ENCODE data around the gene SLC16A10. TPM values are rescaled to one million over a fixed set of nuclear protein-coding genes. Genes with fewer than 3 reads are reported as not detected.

The SLC16A10 gene
- polyA plus RNA-seq, 4 donors = 0.81 to 24.1 (median 4.3) TPM

DNA sequence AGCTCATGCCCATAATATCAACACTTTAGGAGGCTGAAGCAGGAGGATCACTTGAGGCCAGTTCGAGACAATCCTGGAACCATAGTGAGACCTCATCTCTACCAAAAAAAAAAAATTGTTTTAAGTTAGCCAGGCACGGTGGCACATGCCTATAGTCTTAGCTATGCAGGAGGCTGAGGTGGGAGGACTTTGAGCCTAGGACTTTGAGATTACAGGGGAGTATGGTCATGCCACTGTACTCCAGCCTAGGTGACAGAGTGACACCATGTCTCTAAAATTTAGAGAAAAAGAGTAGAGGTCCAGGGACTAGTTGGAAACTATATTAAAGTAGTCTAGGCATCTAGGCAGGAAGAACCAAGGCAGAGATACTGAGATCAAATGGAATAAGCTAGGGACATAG lies 121.6 kb downstream of the SLC16A10 start:
- Histone ChIP-seq H3K4me1 (ENCODE audit: control insufficient read depth in 3 of 3, insufficient read depth in 2 of 3, low read depth in 1 of 3, low read length in 2 of 3) (peaks cover 0 to 3% (median 0%) of the 10 kb centered on the region in 3 donors), H3K4me3 (ENCODE audit: low read depth in 1 of 3, low read length in 3 of 3) (no peak overlapping the region), H3K36me3 (ENCODE audit: control insufficient read depth in 3 of 3, insufficient read depth in 2 of 3, low read depth in 1 of 3, low read length in 3 of 3) (peaks cover 0 to 12% (median 0%) of the 10 kb centered on the region in 3 donors), H3K27ac (ENCODE audit: low read depth in 1 of 3, low read length in 2 of 3) (no peak overlapping the region), H3K27me3 (ENCODE audit: control insufficient read depth in 3 of 3, insufficient read depth in 3 of 3, low read length in 3 of 3) (no peaks in the 10 kb centered on the region), H3K9me3 (ENCODE audit: control insufficient read depth in 2 of 2, insufficient read depth in 1 of 2, low read depth in 1 of 2, low read length in 1 of 2) (no peaks in the 10 kb centered on the region)
- WGBS, 3 donors = 59 to 76% (median 60%) methylated on average over 2 of the region's 2 CpGs
- peak; percentile 31 to 63 for DNase-seq
- FAIRE-seq = no peak

DNA sequence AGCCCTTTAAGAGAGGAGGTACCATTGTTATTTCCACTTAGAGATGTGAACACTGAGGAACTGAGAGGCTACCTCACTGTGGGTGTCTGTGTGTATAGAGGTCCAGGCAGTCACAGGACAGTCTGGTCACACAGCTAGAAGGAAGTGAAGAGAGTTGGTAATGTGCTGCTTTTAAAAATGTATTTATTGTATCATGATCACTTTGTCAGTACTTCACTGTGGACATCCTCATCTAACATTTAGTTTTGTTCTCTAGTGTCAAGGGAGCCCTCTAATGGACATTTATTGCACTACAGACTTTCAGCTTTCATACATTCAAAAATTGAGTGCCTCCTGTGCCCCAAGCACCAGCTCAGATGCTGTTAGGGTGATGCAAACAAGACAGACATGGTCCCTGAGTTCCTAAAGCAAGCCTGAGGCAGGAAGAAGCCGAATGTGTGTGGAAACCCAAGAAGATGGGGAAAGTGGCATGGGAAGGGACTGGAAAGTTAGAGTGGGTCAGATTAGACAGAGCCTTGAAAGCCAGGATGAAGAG lies 123.0 kb downstream of the SLC16A10 start:
- DNase-seq (peak; percentile 74 to 75), FAIRE-seq (no peak)
- peaks cover 0 to 12% (median 0%) of the 10 kb centered on the region in 3 donors for H3K36me3 ChIP-seq (ENCODE audit: control insufficient read depth in 3 of 3, insufficient read depth in 2 of 3, low read depth in 1 of 3, low read length in 3 of 3)
- H3K27ac ChIP-seq (ENCODE audit: low read depth in 1 of 3, low read length in 2 of 3) = no peak overlapping the region
- WGBS, 3 donors = 38 to 68% (median 49%) methylated on average over 1 of the region's 1 CpG
- H3K4me3 ChIP-seq (ENCODE audit: low read depth in 1 of 3, low read length in 3 of 3) = no peak overlapping the region
- H3K9me3 ChIP-seq (ENCODE audit: control insufficient read depth in 2 of 2, insufficient read depth in 1 of 2, low read depth in 1 of 2, low read length in 1 of 2) = no peaks in the 10 kb centered on the region
- H3K27me3 ChIP-seq (ENCODE audit: control insufficient read depth in 3 of 3, insufficient read depth in 3 of 3, low read length in 3 of 3) = no peaks in the 10 kb centered on the region
- peaks cover 0 to 3% (median 0%) of the 10 kb centered on the region in 3 donors for H3K4me1 ChIP-seq (ENCODE audit: control insufficient read depth in 3 of 3, insufficient read depth in 2 of 3, low read depth in 1 of 3, low read length in 2 of 3)

DNA sequence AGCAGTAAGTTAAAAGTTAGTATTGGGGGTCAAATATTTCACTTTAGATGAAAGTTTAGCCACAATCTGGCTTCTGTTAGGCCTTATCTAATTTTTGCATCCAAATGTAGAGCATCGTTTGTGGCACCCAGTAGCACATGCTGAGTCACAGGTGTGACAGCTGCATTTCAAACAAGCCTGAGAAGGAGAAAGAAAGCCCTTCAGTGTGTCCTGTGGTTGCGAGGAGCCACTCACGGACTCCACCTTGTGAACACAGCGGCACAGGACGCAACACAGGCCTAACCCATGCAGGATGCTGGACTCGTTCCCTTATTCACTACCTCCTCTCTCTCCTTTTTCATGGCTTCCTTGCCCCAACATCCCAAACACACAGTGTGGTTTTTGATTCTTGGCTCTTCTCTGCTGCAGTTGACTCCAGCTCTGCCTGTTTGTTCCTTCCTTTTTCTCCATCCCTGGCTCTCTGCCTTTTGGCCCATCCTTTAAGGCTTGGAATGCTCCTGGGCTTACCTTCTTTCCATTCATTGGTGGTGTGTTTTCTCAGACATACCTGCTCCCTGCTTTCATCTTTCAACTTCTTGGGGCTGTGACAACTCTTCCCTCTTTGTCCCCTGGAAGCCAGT lies 124.2 kb downstream of the SLC16A10 start:
- WGBS, 3 donors = 75 to 89% (median 82%) methylated on average over 6 of the region's 6 CpGs
- DNase-seq (no peak), FAIRE-seq (no peak)
- Histone ChIP-seq H3K4me3 (ENCODE audit: low read depth in 1 of 3, low read length in 3 of 3) (no peak overlapping the region), H3K9me3 (ENCODE audit: control insufficient read depth in 2 of 2, insufficient read depth in 1 of 2, low read depth in 1 of 2, low read length in 1 of 2) (no peaks in the 10 kb centered on the region), H3K27me3 (ENCODE audit: control insufficient read depth in 3 of 3, insufficient read depth in 3 of 3, low read length in 3 of 3) (no peaks in the 10 kb centered on the region), H3K27ac (ENCODE audit: low read depth in 1 of 3, low read length in 2 of 3) (no peak overlapping the region), H3K4me1 (ENCODE audit: control insufficient read depth in 3 of 3, insufficient read depth in 2 of 3, low read depth in 1 of 3, low read length in 2 of 3) (peaks cover 0 to 3% (median 0%) of the 10 kb centered on the region in 3 donors), H3K36me3 (ENCODE audit: control insufficient read depth in 3 of 3, insufficient read depth in 2 of 3, low read depth in 1 of 3, low read length in 3 of 3) (peaks cover 0 to 12% (median 0%) of the 10 kb centered on the region in 3 donors)

DNA sequence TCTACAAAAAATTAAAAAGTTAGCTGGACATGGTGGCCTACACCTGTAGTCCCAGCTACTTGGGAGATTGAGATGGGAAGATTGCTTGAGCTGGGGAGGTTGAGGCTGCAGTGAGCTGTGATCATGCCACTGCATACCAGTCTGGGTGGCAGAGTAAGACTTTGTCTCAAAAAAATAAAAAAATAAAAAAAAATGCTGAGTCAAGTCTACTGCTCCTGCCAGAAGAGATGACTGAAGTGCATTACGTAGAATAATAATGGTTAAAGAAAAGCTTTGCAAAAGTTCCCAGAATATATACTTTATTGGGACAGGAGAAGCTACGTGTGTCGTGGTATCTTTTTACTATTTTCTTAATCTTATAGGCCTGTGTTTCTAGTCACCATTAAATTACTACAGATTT lies 125.3 kb downstream of the SLC16A10 start:
- no peak overlapping the region for H3K27ac ChIP-seq (ENCODE audit: low read depth in 1 of 3, low read length in 2 of 3)
- H3K4me1 ChIP-seq (ENCODE audit: control insufficient read depth in 3 of 3, insufficient read depth in 2 of 3, low read depth in 1 of 3, low read length in 2 of 3) = peaks cover 0 to 3% (median 0%) of the 10 kb centered on the region in 3 donors
- H3K27me3 ChIP-seq (ENCODE audit: control insufficient read depth in 3 of 3, insufficient read depth in 3 of 3, low read length in 3 of 3) = no peaks in the 10 kb centered on the region
- 83 to 92% (median 88%) methylated on average over 3 of the region's 3 CpGs for WGBS, 3 donors
- no peak for DNase-seq
- FAIRE-seq = no peak
- no peak overlapping the region for H3K4me3 ChIP-seq (ENCODE audit: low read depth in 1 of 3, low read length in 3 of 3)
- no peaks in the 10 kb centered on the region for H3K9me3 ChIP-seq (ENCODE audit: control insufficient read depth in 2 of 2, insufficient read depth in 1 of 2, low read depth in 1 of 2, low read length in 1 of 2)
- H3K36me3 ChIP-seq (ENCODE audit: control insufficient read depth in 3 of 3, insufficient read depth in 2 of 3, low read depth in 1 of 3, low read length in 3 of 3) = peaks cover 0 to 16% (median 0%) of the 10 kb centered on the region in 3 donors

DNA sequence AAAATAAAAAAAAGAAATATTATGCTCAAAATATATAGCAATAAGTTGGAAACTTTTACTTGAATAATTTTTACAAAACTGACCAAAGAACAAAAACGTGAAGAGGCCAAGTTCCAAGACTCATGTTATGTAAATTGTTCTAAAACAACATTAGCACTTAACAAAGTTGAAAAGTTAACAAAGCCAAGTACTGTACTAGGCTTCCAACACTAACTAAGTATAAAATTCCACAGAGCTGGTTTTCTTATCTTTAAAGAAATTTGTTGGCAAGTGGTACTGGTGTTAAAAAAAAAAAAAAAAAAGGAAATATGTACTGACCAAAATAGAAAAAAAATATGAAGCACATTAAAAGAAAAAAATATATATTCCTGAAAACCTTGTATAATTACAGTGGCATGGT lies 127.8 kb downstream of the SLC16A10 start:
- Histone ChIP-seq H3K27ac (ENCODE audit: low read depth in 1 of 3, low read length in 2 of 3) (no peak overlapping the region), H3K27me3 (ENCODE audit: control insufficient read depth in 3 of 3, insufficient read depth in 3 of 3, low read length in 3 of 3) (no peaks in the 10 kb centered on the region), H3K4me3 (ENCODE audit: low read depth in 1 of 3, low read length in 3 of 3) (no peak overlapping the region), H3K9me3 (ENCODE audit: control insufficient read depth in 2 of 2, insufficient read depth in 1 of 2, low read depth in 1 of 2, low read length in 1 of 2) (no peaks in the 10 kb centered on the region), H3K4me1 (ENCODE audit: control insufficient read depth in 3 of 3, insufficient read depth in 2 of 3, low read depth in 1 of 3, low read length in 2 of 3) (no peaks in the 10 kb centered on the region), H3K36me3 (ENCODE audit: control insufficient read depth in 3 of 3, insufficient read depth in 2 of 3, low read depth in 1 of 3, low read length in 3 of 3) (peaks cover 0 to 20% (median 2%) of the 10 kb centered on the region in 3 donors)
- DNase-seq (no peak), FAIRE-seq (no peak)
- WGBS, 3 donors = 59 to 79% (median 66%) methylated on average over 1 of the region's 1 CpG

DNA sequence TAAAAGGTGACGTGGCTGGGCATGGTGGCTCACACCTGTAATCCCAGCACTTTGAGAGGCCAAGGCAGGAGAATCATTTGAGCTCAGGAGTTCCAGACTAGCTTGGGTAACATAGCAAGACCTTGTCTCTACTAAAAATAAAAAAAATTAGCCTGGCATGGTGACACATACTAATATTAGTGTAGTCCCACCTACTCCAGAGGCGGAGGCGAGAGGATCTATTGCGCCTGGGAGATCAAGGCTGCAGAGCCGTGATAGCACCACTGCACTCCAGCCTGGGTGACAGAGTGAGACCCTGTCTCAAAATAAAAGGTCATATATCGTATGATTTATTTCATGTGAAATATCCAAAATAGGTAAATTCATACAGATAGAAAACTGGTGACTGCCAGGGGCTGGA lies 132.5 kb downstream of the SLC16A10 start:
- Histone ChIP-seq H3K27ac (ENCODE audit: low read depth in 1 of 3, low read length in 2 of 3) (no peak overlapping the region), H3K4me3 (ENCODE audit: low read depth in 1 of 3, low read length in 3 of 3) (no peak overlapping the region), H3K27me3 (ENCODE audit: control insufficient read depth in 3 of 3, insufficient read depth in 3 of 3, low read length in 3 of 3) (no peaks in the 10 kb centered on the region), H3K36me3 (ENCODE audit: control insufficient read depth in 3 of 3, insufficient read depth in 2 of 3, low read depth in 1 of 3, low read length in 3 of 3) (peaks cover 0 to 18% (median 2%) of the 10 kb centered on the region in 3 donors), H3K9me3 (ENCODE audit: control insufficient read depth in 2 of 2, insufficient read depth in 1 of 2, low read depth in 1 of 2, low read length in 1 of 2) (no peaks in the 10 kb centered on the region), H3K4me1 (ENCODE audit: control insufficient read depth in 3 of 3, insufficient read depth in 2 of 3, low read depth in 1 of 3, low read length in 2 of 3) (no peaks in the 10 kb centered on the region)
- WGBS, 3 donors = 95 to 96% (median 96%) methylated on average over 6 of the region's 6 CpGs
- FAIRE-seq = no peak
- DNase-seq = no peak

DNA sequence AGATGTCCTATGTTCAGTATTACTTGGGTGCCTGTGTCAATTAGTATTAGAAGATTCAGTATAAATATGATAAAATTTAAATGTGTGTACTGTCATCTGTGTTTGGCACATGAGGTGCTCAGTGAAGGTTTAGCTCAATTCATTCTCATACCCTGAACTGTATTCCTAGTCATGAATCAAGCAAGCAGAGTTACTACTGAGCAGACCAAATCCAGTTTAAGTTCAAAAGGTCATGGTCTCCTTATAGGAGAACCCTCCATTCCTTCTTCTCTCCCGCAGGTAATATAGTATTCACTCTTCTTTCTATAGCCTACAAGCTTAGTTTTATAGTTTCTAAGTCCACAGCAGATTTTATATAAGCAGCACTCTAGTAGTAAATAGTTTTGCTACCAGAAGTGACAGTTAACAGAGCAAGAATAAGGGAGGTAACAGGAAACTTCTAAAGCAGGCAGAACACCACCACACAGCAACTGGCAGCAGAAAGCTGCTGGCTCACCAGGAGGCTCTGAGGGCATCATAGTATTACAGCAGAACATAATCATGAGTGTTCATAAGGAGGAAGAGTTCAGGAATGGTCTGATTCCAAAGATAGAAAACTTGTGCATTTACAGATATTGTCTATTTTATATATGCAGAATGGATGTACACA lies 133.2 kb downstream of the SLC16A10 start:
- H3K4me3 ChIP-seq (ENCODE audit: low read depth in 1 of 3, low read length in 3 of 3) = no peak overlapping the region
- no peaks in the 10 kb centered on the region for H3K4me1 ChIP-seq (ENCODE audit: control insufficient read depth in 3 of 3, insufficient read depth in 2 of 3, low read depth in 1 of 3, low read length in 2 of 3)
- no peaks in the 10 kb centered on the region for H3K27me3 ChIP-seq (ENCODE audit: control insufficient read depth in 3 of 3, insufficient read depth in 3 of 3, low read length in 3 of 3)
- DNase-seq (no peak), FAIRE-seq (no peak)
- no peak overlapping the region for H3K27ac ChIP-seq (ENCODE audit: low read depth in 1 of 3, low read length in 2 of 3)
- peaks cover 0 to 18% (median 2%) of the 10 kb centered on the region in 3 donors for H3K36me3 ChIP-seq (ENCODE audit: control insufficient read depth in 3 of 3, insufficient read depth in 2 of 3, low read depth in 1 of 3, low read length in 3 of 3)
- no peaks in the 10 kb centered on the region for H3K9me3 ChIP-seq (ENCODE audit: control insufficient read depth in 2 of 2, insufficient read depth in 1 of 2, low read depth in 1 of 2, low read length in 1 of 2)
- 88 to 97% (median 92%) methylated on average over 1 of the region's 1 CpG for WGBS, 3 donors

DNA sequence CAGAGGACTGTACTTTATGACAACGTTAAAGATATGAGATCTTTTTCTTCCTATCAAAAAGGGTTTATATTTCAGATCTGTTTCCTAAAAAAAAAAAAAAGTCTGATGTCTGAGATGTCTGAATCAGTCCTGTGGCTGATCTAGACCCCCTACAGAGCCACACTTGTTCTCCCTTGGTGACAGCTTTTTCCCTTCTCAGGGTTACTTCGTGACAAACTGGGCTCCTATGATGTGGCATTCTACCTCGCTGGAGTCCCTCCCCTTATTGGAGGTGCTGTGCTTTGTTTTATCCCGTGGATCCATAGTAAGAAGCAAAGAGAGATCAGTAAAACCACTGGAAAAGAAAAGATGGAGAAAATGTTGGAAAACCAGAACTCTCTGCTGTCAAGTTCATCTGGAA lies 134.5 kb downstream of the SLC16A10 start:
- Histone ChIP-seq H3K4me1 (ENCODE audit: control insufficient read depth in 3 of 3, insufficient read depth in 2 of 3, low read depth in 1 of 3, low read length in 2 of 3) (no peaks in the 10 kb centered on the region), H3K27ac (ENCODE audit: low read depth in 1 of 3, low read length in 2 of 3) (no peak overlapping the region), H3K27me3 (ENCODE audit: control insufficient read depth in 3 of 3, insufficient read depth in 3 of 3, low read length in 3 of 3) (no peaks in the 10 kb centered on the region), H3K9me3 (ENCODE audit: control insufficient read depth in 2 of 2, insufficient read depth in 1 of 2, low read depth in 1 of 2, low read length in 1 of 2) (no peaks in the 10 kb centered on the region), H3K36me3 (ENCODE audit: control insufficient read depth in 3 of 3, insufficient read depth in 2 of 3, low read depth in 1 of 3, low read length in 3 of 3) (peaks cover 0 to 16% (median 2%) of the 10 kb centered on the region in 3 donors), H3K4me3 (ENCODE audit: low read depth in 1 of 3, low read length in 3 of 3) (no peak overlapping the region)
- 71 to 84% (median 78%) methylated on average over 4 of the region's 4 CpGs for WGBS, 3 donors
- FAIRE-seq (no peak), DNase-seq (no peak)
